Measurements from ENCODE around the gene HNRNPDL. TPM values are rescaled to one million over a fixed set of nuclear protein-coding genes. Genes with fewer than 3 reads are reported as not detected.

Gene HNRNPDL
- total and polyA plus RNA-seq, 2 donors (not counting 1 experiment from before 2014, with no cell fraction given) = 296 to 370 TPM

GRCh38 chr4:82457266-82457665 is 27.0 kb upstream of the HNRNPDL start:
- Histone ChIP-seq H4K20me1 (ENCODE audit: control insufficient read depth, insufficient read depth, low read length, poor library complexity, severe bottlenecking) (no peaks in the 10 kb centered on the region), H3K9me3 (ENCODE audit: control extremely low read depth in 1 of 3, control insufficient read depth in 2 of 3, insufficient read depth in 1 of 3, low read length in 2 of 3) (no peaks in the 10 kb centered on the region), H3K9ac (ENCODE audit: low read length) (no peak overlapping the region), H2AFZ (ENCODE audit: insufficient read depth, low read depth, low read length, poor library complexity, severe bottlenecking) (no peak overlapping the region), H3K27me3 (replicated peaks in 1 of 4; ENCODE audit: control extremely low read depth in 1 of 4, control insufficient read depth in 3 of 4, insufficient read depth in 4 of 4, low read length in 3 of 4) (no peaks in the 10 kb centered on the region), H3K4me2 (replicated peaks; ENCODE audit: low read depth, low read length, poor library complexity, severe bottlenecking) (no peak overlapping the region), H3K4me3 (ENCODE audit: control extremely low read depth in 1 of 5, extremely low read depth in 1 of 5, insufficient read depth in 1 of 5, low read depth in 2 of 5, low read length in 4 of 5) (no peak overlapping the region), H3K36me3 (replicated peaks in 1 of 2; ENCODE audit: control extremely low read depth in 1 of 2, control insufficient read depth in 1 of 2, extremely low read depth in 1 of 2, insufficient read depth in 2 of 2, low read length in 1 of 2) (peaks cover 1 to 50% of the 10 kb centered on the region in 2 experiments), H3K27ac (ENCODE audit: low read length in 2 of 2) (no peak overlapping the region), H3K4me1 (ENCODE audit: control insufficient read depth in 2 of 2, insufficient read depth in 2 of 2, low read length in 2 of 2) (no peaks in the 10 kb centered on the region), H3K79me2 (ENCODE audit: control insufficient read depth, insufficient read depth, low read length) (peaks cover 5% of the 10 kb centered on the region)
- no peak for TF ChIP-seq EZH2 (IDR thresholded peaks at IDR 0.05; ENCODE audit: borderline replicate concordance, insufficient read depth, low read depth, low read length, poor library complexity, severe bottlenecking)
- TF ChIP-seq CTCF (IDR thresholded peaks at IDR 0.05) = no peak
- H3K27ac Mint-ChIP-seq = no peak overlapping the region
- POLR2A ChIA-PET = no interaction called here
- no peaks in the 10 kb centered on the region for H3K27me3 Mint-ChIP-seq
- 97% methylated on average over 4 of the region's 7 CpGs for WGBS (ENCODE audit: insufficient coverage)
- no peaks in the 10 kb centered on the region for H3K4me1 Mint-ChIP-seq
- no peak overlapping the region for H3K4me3 Mint-ChIP-seq
- intact Hi-C loops (cut with micrococcal nuclease) = no loop called here
- DNase-seq (no peak), ATAC-seq (ENCODE audit: low read depth) (no peak)
- CTCF ChIA-PET = no interaction called here
- H3K9me3 Mint-ChIP-seq (ENCODE audit: insufficient read depth) = no peaks in the 10 kb centered on the region

GRCh38 chr4:82452026-82452425 is 21.8 kb upstream of the HNRNPDL start:
- no peaks in the 10 kb centered on the region for H3K4me1 ChIP-seq (ENCODE audit: control insufficient read depth in 2 of 2, insufficient read depth in 2 of 2, low read length in 2 of 2)
- TF ChIP-seq EZH2 (IDR thresholded peaks at IDR 0.05; ENCODE audit: borderline replicate concordance, insufficient read depth, low read depth, low read length, poor library complexity, severe bottlenecking) (no peak), CTCF (IDR thresholded peaks at IDR 0.05) (no peak)
- Mint-ChIP-seq H3K4me1 (no peaks in the 10 kb centered on the region), H3K27ac (no peak overlapping the region), H3K4me3 (no peak overlapping the region), H3K9me3 (ENCODE audit: insufficient read depth) (no peaks in the 10 kb centered on the region), H3K27me3 (no peaks in the 10 kb centered on the region)
- DNase-seq (no peak), ATAC-seq (ENCODE audit: low read depth) (no peak)
- CTCF ChIA-PET = interaction anchor here (0.5 to 0.7 kb wide), 2 partner anchors 13 to 1018 kb away, joined by 3 read pairs; no protein-coding TSS in a partner anchor
- H3K9ac ChIP-seq (ENCODE audit: low read length) = no peak overlapping the region
- no peak overlapping the region for H3K27ac ChIP-seq (ENCODE audit: low read length in 2 of 2)
- no peaks in the 10 kb centered on the region for H3K27me3 ChIP-seq (replicated peaks in 1 of 4; ENCODE audit: control extremely low read depth in 1 of 4, control insufficient read depth in 3 of 4, insufficient read depth in 4 of 4, low read length in 3 of 4)
- no peak overlapping the region for H3K4me2 ChIP-seq (replicated peaks; ENCODE audit: low read depth, low read length, poor library complexity, severe bottlenecking)
- intact Hi-C loops (cut with micrococcal nuclease) = no loop called here
- no peak overlapping the region for H3K4me3 ChIP-seq (ENCODE audit: control extremely low read depth in 1 of 5, extremely low read depth in 1 of 5, insufficient read depth in 1 of 5, low read depth in 2 of 5, low read length in 4 of 5)
- WGBS (ENCODE audit: insufficient coverage) = 100% methylated on average over 4 of the region's 7 CpGs
- H3K9me3 ChIP-seq (ENCODE audit: control extremely low read depth in 1 of 3, control insufficient read depth in 2 of 3, insufficient read depth in 1 of 3, low read length in 2 of 3) = no peaks in the 10 kb centered on the region
- POLR2A ChIA-PET = no interaction called here
- peaks cover 20 to 59% of the 10 kb centered on the region in 2 experiments for H3K36me3 ChIP-seq (replicated peaks in 1 of 2; ENCODE audit: control extremely low read depth in 1 of 2, control insufficient read depth in 1 of 2, extremely low read depth in 1 of 2, insufficient read depth in 2 of 2, low read length in 1 of 2)
- H3K79me2 ChIP-seq (ENCODE audit: control insufficient read depth, insufficient read depth, low read length) = peaks cover 24% of the 10 kb centered on the region
- no peak overlapping the region for H2AFZ ChIP-seq (ENCODE audit: insufficient read depth, low read depth, low read length, poor library complexity, severe bottlenecking)
- H4K20me1 ChIP-seq (ENCODE audit: control insufficient read depth, insufficient read depth, low read length, poor library complexity, severe bottlenecking) = peaks cover 9% of the 10 kb centered on the region

Measured in B cell (primary cell).